ENCODE measurements around the gene SRPK3.

Gene SRPK3

DNA sequence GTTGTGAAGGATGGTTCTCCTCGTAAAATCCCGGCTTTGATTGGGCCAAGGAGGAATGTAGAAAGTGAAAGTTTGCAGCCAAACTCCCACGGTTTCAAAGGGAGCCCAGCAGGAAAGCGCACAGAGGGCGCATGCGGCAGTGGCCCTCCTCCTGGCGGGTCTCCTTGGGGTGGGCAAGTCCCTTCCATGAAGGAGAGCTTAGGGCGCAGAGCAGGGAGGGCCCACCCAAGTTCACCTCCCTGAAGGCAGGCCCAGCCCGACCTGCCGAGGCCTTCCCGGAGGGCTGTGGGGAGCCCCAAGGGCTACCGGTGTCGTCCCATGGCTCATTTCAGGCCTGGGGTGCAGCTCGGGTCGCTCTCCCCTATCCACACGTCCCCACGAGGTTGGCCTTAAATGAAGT lies 47.5 kb downstream of the SRPK3 start:
- DNase-seq (ENCODE audit: low read depth, low spot score), result no peak
- no peak overlapping the region for H3K27ac ChIP-seq

- H3K27ac ChIP-seq, result no peak overlapping the region
These were observed 48.1 kb downstream of the SRPK3 start for GRCh38 chrX:153828723-153829548.

GRCh38 chrX:153829549-153829798 lies 48.6 kb downstream of the SRPK3 start:
- no peak overlapping the region for H3K27ac ChIP-seq
- DNase-seq (ENCODE audit: low read depth, low spot score), result no peak

More at GRCh38 chrX:153828723-153829548, 48.1 kb downstream of the SRPK3 start:
- DNase-seq (ENCODE audit: low read depth, low spot score), result no peak

DNA sequence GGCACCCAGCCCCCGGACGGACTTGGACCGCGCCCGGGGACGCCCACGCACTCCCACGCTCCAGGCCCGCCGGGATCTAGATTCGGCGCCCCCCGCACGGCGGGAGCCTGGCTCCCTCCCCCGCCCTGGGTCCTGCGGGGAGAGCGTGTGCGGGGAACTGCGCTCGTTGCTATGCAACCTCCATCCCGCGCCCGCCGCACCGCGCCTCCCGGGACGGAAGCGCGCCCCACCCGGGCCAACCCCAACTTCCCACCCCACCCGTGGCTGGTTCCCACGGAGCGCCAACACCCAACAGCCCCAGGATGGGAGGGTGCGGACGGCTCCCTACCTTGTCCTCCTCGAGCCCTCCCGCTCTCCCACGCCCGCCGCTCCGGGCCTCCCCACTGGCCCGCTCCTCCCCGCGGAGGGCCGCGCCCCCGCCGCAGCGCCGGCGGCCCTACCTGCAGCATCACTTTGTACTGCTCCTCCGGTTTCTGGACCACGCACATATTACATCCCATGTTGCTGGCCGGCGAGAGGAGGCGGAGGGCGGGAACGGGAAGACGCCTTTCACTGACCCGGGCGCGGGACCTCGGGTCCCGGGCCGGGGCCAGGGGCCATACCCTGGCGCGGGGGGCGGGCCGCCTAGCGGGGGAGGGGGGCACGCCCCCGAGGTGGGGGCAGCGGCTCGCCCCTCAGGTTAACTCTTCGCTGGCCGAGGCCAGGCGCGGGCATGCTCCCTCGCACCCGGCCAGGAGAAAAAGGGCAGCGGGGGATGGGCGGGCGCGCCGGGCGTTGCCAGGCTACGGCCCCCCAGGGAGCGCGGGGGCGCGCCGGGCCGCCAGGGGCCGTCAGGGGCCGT lies 49.2 kb downstream of the SRPK3 start, which contains the start of gene PDZD4:
TSS of gene PDZD4 (minus strand) at position 746 of the 841 bp plus-strand sequence. CDS start at position 500, 246 bp downstream.
- no peak within 1 kb of the TSS for H3K27ac ChIP-seq
- DNase-seq (ENCODE audit: low read depth, low spot score), result no peak

GRCh38 chrX:153830640-153831428 lies 50.0 kb downstream of the SRPK3 start:
- no peak for DNase-seq (ENCODE audit: low read depth, low spot score)
- H3K27ac ChIP-seq, result no peak overlapping the region

DNA sequence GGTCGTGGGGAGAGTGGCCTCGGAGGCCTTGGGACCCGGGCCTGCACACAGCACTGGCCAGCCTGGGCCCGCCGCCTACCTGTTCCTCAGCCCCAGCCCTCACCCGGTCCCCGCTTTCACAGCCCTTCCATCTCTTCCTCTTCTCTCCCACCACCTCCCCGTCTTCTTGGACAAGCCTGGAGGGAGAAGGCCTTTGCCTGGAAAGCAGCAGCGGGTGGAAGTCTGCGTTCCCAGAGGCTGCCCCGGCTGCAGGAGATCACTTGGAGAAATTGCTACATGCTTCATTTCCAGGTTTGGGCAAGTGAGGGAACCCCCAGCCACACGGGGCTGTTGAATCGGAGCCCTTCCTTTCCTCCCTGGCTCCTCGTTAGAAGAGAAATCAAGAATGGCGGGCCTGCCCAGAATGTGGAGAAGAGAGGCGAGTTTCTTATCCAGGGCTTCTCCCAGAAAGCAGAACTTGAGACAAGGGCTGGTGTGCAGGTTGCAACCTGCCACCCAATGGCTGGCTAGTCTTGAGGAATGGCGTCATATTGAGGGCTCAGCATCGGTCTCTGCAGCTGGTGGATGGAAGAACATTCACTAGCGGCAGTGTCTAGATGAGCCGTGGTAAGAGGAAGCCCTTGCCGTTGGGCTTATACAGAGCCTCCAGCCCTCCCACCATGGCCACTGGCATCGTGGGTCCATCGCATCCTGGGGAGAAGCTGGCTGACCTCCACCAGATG lies 50.7 kb downstream of the SRPK3 start:
- no peak for DNase-seq (ENCODE audit: low read depth, low spot score)
- H3K27ac ChIP-seq, result no peak overlapping the region

GRCh38 chrX:153832728-153833127 lies 51.9 kb downstream of the SRPK3 start:
- no peak for DNase-seq (ENCODE audit: low read depth, low spot score)
- no peak overlapping the region for H3K27ac ChIP-seq
